CD14-positive monocyte (primary cell): ENCODE data around the gene BLCAP. TPM values are rescaled to one million over a fixed set of nuclear protein-coding genes. Genes with fewer than 3 reads are reported as not detected.

ENCODE experiments used
- DNase-seq, 3 donors: peaks; one replicate each; pipeline ENCODE4 v3.0.0-alpha.2; 2011 to 2022
- H2AFZ ChIP-seq: 2 replicates; pipeline ENCODE4 v1.6.0; 2012; ENCODE audit warnings: mild to moderate bottlenecking, low read depth, low read length, inconsistent platforms; ENCODE audit not compliant: insufficient read depth, poor library complexity, severe bottlenecking
- H3K27ac ChIP-seq, 2 donors: 1 replicate in 1 of 2; 2 replicates in 1 of 2; pipeline ENCODE4 v1.5.1; 2012 to 2013; ENCODE audit warnings: low read length in 2 of 2, control low read depth in 1 of 2, inconsistent platforms in 1 of 2, low read depth in 1 of 2, mild to moderate bottlenecking in 1 of 2
- H3K27me3 ChIP-seq, 2 donors: one replicate each; pipeline versions ENCODE4 v1.6.0 to v1.6.1; 2011 to 2013; ENCODE audit warnings: low read length in 2 of 2; ENCODE audit not compliant: control insufficient read depth in 2 of 2, insufficient read depth in 2 of 2
- H3K36me3 ChIP-seq, 2 donors: replicated peaks in 1 of 2; 1 replicate in 1 of 2; 2 replicates in 1 of 2; pipeline versions ENCODE4 v1.5.1 to v1.6.1; 2012 to 2013; ENCODE audit warnings: low read length in 2 of 2, control low read depth in 1 of 2, inconsistent platforms in 1 of 2, mild to moderate bottlenecking in 1 of 2; ENCODE audit not compliant: insufficient read depth in 2 of 2, control insufficient read depth in 1 of 2
- H3K4me1 ChIP-seq, 2 donors: 1 replicate in 1 of 2; 2 replicates in 1 of 2; pipeline versions ENCODE4 v1.5.1 to v1.6.1; 2012 to 2013; ENCODE audit warnings: low read length in 2 of 2, control low read depth in 1 of 2, inconsistent platforms in 1 of 2, mild to moderate bottlenecking in 1 of 2, moderate library complexity in 1 of 2; ENCODE audit not compliant: insufficient read depth in 2 of 2, control insufficient read depth in 1 of 2
- H3K4me2 ChIP-seq: replicated peaks from 2 replicates; pipeline ENCODE3; 2012; ENCODE audit warnings: low read length, moderate library complexity, mild to moderate bottlenecking; ENCODE audit not compliant: poor library complexity, severe bottlenecking; ENCODE audit errors: extremely low read depth
- H3K4me3 ChIP-seq, 3 experiments: fragments of 200-600 bp in 1 of 3; sonication (generic) in 1 of 3; replicated peaks in 1 of 3; 1 replicate in 2 of 3; 2 replicates in 1 of 3; pipeline ENCODE4 v1.5.1; 2011 to 2013; ENCODE audit warnings: low read length in 3 of 3, mild to moderate bottlenecking in 3 of 3, control low read depth in 2 of 3, low read depth in 2 of 3, inconsistent platforms in 1 of 3, moderate library complexity in 1 of 3
- H3K79me2 ChIP-seq: 2 replicates; pipeline ENCODE4 v1.6.0; 2012; ENCODE audit warnings: mild to moderate bottlenecking, control low read depth, inconsistent platforms, low read length, moderate library complexity; ENCODE audit not compliant: insufficient read depth
- H3K9ac ChIP-seq: 2 replicates; pipeline ENCODE4 v1.6.0; 2017; ENCODE audit warnings: low read length, mild to moderate bottlenecking; ENCODE audit not compliant: insufficient read depth, poor library complexity, severe bottlenecking
- H3K9me3 ChIP-seq, 2 donors: replicated peaks in 1 of 2; 1 replicate in 1 of 2; 2 replicates in 1 of 2; pipeline versions ENCODE4 v1.5.1 to v1.6.1; 2012 to 2013; ENCODE audit warnings: low read length in 2 of 2, control low read depth in 1 of 2; ENCODE audit not compliant: control insufficient read depth in 1 of 2, insufficient read depth in 1 of 2
- H4K20me1 ChIP-seq: 2 replicates; pipeline ENCODE4 v1.6.0; 2012; ENCODE audit warnings: mild to moderate bottlenecking, low read length, control low read depth, moderate library complexity; ENCODE audit not compliant: insufficient read depth
- H3K27ac Mint-ChIP-seq, 7 donors: one replicate each; pipeline ENCODE4 v1.8.0; 2020; ENCODE audit warnings: mild to moderate bottlenecking in 7 of 7, mixed read lengths in 7 of 7, moderate library complexity in 6 of 7, inconsistent platforms in 2 of 7
- H3K27me3 Mint-ChIP-seq, 3 donors: one replicate each; pipeline ENCODE4 v1.8.0; 2021 to 2022; ENCODE audit warnings: low read depth in 3 of 3, mild to moderate bottlenecking in 3 of 3, mixed read lengths in 3 of 3, moderate library complexity in 3 of 3, inconsistent platforms in 1 of 3
- H3K36me3 Mint-ChIP-seq, 2 donors: one replicate each; pipeline ENCODE4 v1.8.0; 2020; ENCODE audit warnings: mixed read lengths in 2 of 2, inconsistent platforms in 1 of 2, mild to moderate bottlenecking in 1 of 2
- H3K4me1 Mint-ChIP-seq: one replicate; pipeline ENCODE4 v1.8.0; 2020; ENCODE audit warnings: mild to moderate bottlenecking, mixed read lengths
- H3K4me3 Mint-ChIP-seq, 2 donors: one replicate each; pipeline ENCODE4 v1.8.0; 2020; ENCODE audit warnings: mild to moderate bottlenecking in 2 of 2, mixed read lengths in 2 of 2, moderate library complexity in 1 of 2
- H3K9me3 Mint-ChIP-seq, 7 donors: one replicate each; pipeline ENCODE4 v1.8.0; 2020 to 2022; ENCODE audit warnings: mixed read lengths in 7 of 7, mild to moderate bottlenecking in 6 of 7, moderate library complexity in 6 of 7, inconsistent platforms in 2 of 7
- CTCF ChIP-seq: fragments of 200-600 bp; IDR thresholded peaks from one replicate; pipeline ENCODE4 v1.8.0; 2022; ENCODE audit warnings: antibody characterized with exemption, mild to moderate bottlenecking
- WGBS: methylation state at CpG from one replicate; pipeline ENCODE4 v1.1.5; 2013; ENCODE audit warnings: missing lambda C conversion rate; ENCODE audit not compliant: insufficient coverage; 5-methylcytosine and 5-hydroxymethylcytosine counted together
- intact Hi-C, 2 donors: fragments of 100-400 bp; cut with micrococcal nuclease; formaldehyde crosslinking; loops; one replicate each; pipeline versions ENCODE4 v1.15.0 to v1.15.1; 2023
- polyA plus RNA-seq, 3 donors: library from polyadenylated mRNA; depleted of rRNA in 1 of 3; unstranded in 2 of 3; stranded (reverse) in 1 of 3; fragments of 300-500 nt in 2 of 3; fragments of >200 nt in 1 of 3; fragmentation: Illumina TruSeq in 2 of 3; gene quantifications; 1 replicate in 2 of 3; 2 replicates in 1 of 3; pipeline ENCODE4 v1.2.3, GENCODE V29; 2012 to 2021

BLCAP gene
- polyA plus RNA-seq, 3 donors: 45.3 to 54.5 (median 53.3) TPM

DNA sequence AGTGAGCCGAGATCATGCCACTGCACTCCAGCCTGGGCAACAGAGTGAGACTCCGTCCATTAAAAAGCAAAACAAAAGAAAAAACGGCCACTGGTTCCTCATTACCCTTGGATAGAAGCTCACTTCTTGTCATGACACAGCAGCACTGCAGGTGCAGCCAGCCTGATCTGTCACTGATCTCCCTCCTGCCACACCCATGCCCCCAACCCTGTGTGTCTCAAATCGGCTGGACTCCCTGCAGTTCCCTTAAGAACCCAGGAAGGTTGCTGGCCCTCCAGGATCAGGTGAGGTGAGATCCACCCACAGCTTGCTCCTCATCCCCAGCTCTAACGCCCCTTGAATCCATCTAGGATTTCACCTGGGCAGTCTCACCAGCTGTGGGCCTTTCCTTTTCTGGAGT is 32.9 kb downstream of the BLCAP start:
- intact Hi-C loops: no loop called here
- Mint-ChIP-seq H3K27ac (no peak overlapping the region), H3K36me3 (peaks cover 11 to 21% of the 10 kb centered on the region in 2 donors)

DNA sequence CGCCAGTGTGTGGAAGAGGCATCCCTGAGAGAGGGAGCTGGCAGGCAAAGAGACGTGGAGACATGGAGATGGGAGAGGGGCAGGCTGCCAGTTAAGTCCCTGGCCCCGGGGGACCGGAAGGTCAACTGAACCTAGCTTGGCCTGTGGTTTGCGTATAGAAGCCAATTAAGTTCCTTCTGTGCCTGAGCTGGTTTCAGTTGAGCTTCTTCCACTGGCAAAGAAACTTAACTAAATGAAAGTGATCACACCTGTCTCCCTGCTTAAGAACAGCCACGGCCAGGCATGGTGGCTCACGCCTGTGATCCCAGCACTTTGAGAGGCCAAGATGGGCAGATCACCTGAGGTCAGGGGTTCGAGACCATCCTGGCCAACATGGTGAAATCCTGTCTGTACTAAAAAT is 33.4 kb downstream of the BLCAP start:
- Histone ChIP-seq H4K20me1 (no peaks in the 10 kb centered on the region), H3K27ac (no peak overlapping the region), H3K4me2 (no peak overlapping the region), H3K36me3 (peaks cover 0 to 2% of the 10 kb centered on the region in 2 donors), H2AFZ (no peak overlapping the region), H3K27me3 (no peaks in the 10 kb centered on the region), H3K4me1 (no peaks in the 10 kb centered on the region), H3K4me3 (no peak overlapping the region), H3K9me3 (no peaks in the 10 kb centered on the region), H3K79me2 (no peaks in the 10 kb centered on the region), H3K9ac (no peak overlapping the region)
- peak overlapping the region in 1 of 7 donors; percentile 15 for H3K27ac Mint-ChIP-seq
- H3K27me3 Mint-ChIP-seq: peaks cover 3 to 10% (median 8%) of the 10 kb centered on the region in 3 donors
- H3K4me3 Mint-ChIP-seq: no peak overlapping the region
- peaks cover 11 to 21% of the 10 kb centered on the region in 2 donors for H3K36me3 Mint-ChIP-seq
- TF ChIP-seq CTCF: no peak
- H3K9me3 Mint-ChIP-seq: peaks cover 0 to 3% (median 0%) of the 10 kb centered on the region in 7 donors
- WGBS: 88% methylated on average over 8 of the region's 8 CpGs
- no peaks in the 10 kb centered on the region for H3K4me1 Mint-ChIP-seq
- DNase-seq: no peak
- intact Hi-C loops: no loop called here

More for the DNA sequence above, 32.9 kb downstream of the BLCAP start:
- Mint-ChIP-seq H3K9me3 (peaks cover 0 to 3% (median 0%) of the 10 kb centered on the region in 7 donors), H3K27me3 (peaks cover 3 to 10% (median 8%) of the 10 kb centered on the region in 3 donors), H3K4me3 (no peak overlapping the region), H3K4me1 (no peaks in the 10 kb centered on the region)
- Histone ChIP-seq H3K27ac (no peak overlapping the region), H3K9me3 (no peaks in the 10 kb centered on the region), H2AFZ (no peak overlapping the region), H3K79me2 (no peaks in the 10 kb centered on the region), H3K36me3 (peaks cover 0 to 2% of the 10 kb centered on the region in 2 donors), H3K9ac (no peak overlapping the region), H3K4me1 (no peaks in the 10 kb centered on the region), H3K27me3 (no peaks in the 10 kb centered on the region), H3K4me2 (no peak overlapping the region), H3K4me3 (no peak overlapping the region), H4K20me1 (no peaks in the 10 kb centered on the region)
- no peak for DNase-seq
- WGBS: 90% methylated on average over 5 of the region's 5 CpGs
- no peak for TF ChIP-seq CTCF
